NCI-H2227 (cell line): Measurements from ENCODE around the gene RAD51B.
"Not testable (repeated sequence)": the region's sequence is repeated elsewhere in the genome, so short reads cannot be mapped to it uniquely, and the experiment has no call there.

Experiments used
- DNase-seq: peaks from one replicate; lab custom pipeline; 2025; ENCODE audit not compliant: unreplicated experiment; lab: John Stamatoyannopoulos, UW

Gene RAD51B

DNA sequence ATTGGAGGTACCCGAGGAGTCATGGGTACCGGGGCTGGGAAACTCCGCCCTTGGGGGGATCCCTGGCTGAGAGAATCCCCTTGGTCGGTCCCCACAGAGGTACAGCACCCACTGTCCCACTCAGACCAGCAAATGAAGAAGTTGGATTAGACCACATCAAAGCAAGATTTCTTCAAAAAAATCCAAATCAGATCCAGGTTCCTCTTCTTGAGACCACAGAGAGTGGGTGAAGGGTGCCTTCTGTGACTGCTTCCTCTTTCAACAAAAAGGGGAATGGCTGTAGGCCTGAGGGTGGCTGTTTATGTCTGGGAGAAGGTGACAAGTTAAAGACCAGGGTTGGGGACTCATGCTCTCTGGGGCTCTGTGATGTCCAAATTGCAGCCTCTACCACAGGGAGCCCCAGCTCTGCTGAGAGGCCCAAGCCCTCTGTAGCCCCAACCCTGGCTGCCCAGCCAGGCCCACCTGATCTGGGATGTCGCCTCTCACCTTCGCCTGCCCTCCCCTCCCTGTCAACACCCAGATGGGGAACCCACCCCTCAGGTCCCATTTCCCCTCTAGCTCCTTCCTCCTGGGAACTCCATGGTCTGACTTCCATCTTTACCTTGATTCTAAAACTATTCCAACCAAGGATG lies 922.4 kb downstream of the RAD51B start:
- DNase-seq = no peak

DNA sequence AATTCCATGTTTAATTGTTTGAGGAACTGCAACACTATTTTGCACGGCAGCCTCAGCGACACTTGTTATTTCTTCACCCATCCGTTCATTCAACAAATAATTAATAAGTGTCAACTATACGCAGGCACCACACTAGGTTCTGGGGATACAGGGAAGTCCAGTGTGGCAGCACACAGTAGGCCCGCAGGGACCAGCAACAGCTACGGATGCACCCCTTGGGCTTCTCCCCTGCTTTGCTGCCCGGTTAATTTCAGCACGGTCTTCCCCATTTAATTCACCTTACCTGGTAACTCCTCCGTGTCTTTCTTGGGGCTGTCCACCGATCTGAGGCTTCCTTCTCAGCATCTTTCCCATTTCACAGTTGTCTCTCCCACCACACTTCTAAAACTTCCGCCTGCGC lies 925.0 kb downstream of the RAD51B start:
- DNase-seq = no peak

DNA sequence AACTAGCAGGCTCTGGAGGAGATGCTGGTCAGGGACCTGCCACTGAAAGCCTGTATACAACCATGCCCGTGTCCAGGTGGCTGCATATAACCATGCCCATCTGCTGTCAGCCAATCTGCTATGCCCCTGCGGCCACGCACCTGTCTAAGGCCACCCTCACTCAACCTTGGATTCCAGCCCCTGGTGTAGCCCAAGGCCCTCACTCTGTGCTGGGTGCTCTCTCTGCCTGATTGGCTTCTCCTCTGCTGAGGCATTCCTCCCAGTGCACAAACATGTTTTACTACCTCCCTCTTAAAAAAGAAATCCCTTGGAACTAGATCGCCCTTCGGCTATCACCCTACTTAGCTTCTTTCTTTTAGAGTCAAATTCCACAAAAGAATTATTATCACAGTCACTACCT lies 927.8 kb downstream of the RAD51B start:
- no peak for DNase-seq

DNA sequence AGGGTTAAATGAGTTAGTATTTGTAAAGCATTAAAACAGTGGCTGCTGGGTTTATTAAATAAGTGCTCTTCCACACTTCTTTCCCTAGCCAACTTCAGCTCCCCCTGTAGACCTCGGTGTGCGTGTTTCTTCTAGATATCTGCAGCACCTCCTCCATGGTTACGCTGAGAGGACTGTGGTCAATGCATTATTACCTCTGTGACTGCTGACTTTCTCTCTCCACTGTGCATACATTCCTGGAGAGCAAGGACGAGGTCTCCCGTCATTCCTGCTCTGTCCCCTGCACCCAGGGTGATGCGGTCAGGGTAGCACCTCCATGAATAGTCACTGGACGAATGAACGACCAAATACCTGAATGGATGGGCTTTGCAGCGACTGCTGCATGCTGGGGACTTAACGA lies 928.7 kb downstream of the RAD51B start:
- no peak for DNase-seq

DNA sequence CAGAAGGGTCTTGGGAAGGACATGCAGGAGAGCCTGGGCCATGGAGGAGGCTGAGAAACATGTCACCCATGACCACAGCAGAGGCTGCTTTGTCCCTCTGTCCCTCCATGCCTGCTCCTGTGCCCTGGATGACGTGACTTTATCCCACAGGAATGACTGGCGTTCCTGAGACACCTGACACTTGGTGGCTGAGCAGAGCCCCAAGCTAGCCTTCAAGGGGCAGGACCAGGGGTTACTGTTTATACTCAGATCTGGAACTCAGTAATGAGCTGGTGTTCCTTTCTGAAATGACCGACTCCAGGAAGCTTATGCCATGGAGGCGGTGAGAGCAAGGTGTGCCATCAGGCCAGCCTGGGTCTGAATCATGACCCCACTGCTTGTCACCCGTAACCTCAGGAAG lies 929.1 kb downstream of the RAD51B start:
- no peak for DNase-seq

DNA sequence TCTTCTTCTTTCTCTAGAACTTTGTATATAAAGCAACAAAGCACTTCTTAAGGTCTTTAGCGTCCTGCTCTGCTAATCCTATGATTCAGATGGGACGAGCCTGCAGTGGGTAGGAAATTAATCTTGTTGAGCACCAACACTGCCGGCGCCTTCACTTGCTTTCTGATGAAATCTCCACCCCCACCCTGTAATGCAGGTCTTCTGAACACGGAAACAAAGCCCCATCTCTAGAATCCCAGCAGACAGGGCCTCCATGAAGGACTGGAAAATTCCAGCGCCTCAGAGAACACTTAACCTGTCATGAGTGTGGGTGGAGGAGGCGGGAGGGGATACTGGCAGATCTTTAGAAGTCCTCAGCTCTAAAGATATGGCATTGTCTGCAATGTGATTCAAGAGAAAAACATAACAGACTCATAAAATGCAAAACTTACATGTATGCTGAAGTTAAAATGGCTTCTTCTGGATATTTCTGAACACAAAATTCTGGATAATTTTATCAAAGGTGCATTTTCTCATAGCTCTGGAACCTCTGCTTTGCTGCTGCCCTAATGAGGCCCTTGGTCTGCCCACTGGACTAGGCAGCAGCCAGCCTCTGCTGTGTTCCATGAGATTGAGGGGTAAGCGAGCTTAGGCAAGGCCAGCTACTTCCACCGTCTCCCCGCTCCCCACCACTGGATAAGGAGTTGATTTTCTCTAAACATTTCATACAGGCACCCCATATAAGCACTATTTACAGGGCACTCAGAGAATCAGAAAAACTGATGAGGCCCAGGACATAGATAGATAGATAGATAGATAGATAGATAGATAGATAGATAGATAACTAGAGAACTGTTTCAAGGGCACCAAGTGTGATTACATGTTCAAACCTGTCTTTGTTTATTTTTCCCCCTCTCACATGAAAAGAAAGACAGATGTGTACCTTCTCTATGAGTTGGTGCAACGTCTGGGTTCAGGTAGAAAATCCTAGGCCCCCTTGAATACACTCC lies 930.2 kb downstream of the RAD51B start:
- no peak for DNase-seq

DNA sequence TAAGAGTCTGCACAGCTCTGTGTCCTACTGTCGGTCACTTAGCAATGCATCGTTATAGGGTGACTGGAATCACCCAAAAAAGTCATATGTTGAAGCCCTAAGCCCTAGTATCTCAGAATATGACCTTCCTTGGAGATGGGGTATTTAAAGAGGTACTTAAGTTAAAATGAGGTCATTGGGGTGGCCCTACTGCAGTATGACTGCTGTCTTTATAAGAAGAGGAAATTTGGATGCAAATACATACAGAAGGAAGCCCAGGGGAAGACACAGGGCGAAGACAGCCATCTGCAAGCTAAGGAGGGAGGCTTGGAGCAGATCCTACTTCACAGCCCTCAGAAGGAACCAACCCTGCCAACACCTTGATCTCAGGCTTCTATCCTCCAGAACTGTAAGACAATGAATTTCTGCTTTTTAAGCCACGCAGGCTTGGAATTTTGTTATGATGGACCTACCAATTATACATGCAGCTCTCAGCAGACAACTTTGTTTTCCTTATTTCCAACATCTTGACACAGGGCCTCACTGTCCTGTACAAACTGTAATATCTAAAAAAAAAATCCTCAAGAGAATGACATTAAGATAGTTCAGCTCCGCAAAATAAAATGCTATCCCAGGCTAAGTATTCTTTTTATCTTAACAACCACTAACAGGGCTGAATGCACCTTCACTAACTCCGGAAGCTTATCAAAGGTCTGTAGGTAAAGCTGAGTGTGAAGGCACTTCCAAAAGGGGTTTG lies 932.9 kb downstream of the RAD51B start:
- DNase-seq = no peak

DNA sequence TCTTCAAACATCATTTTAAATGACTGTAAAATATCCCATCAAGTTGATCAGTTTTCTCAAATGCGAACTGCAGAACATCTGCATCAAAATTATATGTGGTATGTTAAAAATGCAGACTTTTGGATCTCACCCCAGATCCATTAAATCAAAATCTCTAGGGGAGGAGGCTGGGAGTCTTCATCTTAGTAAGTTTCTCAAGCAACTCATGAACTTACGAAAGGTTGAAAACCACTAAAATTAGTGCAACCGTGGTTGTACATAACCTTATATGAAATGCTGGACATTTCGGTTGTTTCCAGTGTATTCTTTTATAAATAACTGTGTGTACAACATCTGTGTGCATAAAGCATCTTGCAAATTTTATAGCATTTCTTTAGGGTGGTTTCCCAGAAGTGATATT lies 934.1 kb downstream of the RAD51B start:
- DNase-seq = no peak

DNA sequence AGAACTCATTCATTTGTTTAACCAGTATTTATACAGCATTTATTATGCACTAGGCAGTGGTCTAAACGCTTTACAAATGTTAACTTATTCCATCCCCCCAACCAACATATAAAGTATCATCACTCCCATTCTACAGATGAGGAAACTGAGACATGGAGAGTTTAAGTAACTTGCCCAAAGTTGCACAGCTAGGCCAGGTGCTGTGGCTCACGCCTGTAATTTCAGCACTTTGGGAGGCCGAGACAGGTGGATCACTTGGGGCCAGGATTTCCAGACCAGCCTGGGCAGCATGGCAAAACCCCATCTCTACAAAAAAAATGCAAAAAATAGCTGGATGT lies 935.4 kb downstream of the RAD51B start:
- DNase-seq = no peak

DNA sequence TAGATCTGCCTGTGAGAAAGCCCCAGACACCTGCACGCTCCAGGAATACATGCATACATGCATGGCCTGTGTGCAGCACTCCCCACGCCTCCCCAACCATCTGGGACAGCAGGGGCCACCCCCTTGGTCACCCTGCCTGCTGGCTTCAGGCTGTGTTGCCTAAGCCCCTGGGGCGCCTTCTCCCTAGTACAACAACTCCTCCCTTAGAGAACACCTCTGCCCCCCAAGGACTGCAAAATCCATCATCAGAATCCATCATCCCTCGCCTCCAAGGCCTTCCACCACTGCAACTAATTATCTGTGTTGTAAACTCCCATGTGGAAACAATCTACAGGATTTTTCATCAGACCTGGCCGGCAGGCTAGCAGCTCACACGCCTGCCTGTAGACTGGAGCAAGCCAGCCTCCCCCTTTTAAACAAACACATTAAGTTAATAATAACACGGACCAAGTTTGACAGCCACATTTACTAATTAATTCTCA lies 936.5 kb downstream of the RAD51B start:
- no peak for DNase-seq

DNA sequence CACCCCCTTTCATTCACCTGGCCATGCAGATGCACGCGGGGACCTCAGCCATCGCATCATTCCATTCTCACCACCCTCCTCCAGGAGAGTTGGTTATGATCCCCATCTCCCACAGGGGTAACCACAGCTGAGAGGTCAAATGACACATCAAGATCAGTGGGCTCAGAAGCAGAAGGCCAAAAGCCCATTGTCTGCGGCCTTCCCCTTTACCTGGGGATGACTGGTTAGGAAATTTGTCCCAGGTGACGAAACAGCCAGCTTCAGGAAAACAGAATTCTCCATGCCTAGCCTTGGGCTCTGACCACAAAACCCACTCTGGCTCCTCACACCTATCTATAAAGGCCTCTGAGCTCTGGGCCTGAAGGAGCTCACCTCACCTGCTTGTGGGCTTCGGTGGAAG lies 937.2 kb downstream of the RAD51B start:
- no peak for DNase-seq

DNA sequence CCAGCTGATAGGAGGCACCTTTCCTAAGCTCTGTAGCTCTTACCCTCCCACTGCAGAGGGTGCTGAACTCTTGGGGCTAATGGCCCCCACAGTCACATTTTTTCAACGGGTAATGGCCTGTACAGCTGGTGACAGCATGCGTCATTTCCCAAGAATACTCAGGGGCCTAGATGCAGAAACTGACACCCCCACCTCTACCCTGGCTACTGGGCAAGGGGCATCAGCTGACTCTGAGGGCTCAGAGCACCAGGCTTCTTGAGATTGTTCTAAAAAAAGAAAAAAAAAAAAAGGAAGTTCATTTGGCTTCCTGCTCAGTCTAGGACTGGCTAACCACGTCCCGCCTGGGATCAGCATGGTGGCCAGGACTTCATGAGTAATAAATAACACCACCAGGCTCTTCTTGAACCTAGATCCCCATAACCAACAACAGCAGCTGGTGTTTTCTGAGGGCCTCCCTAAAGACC lies 938.1 kb downstream of the RAD51B start:
- DNase-seq = no peak

DNA sequence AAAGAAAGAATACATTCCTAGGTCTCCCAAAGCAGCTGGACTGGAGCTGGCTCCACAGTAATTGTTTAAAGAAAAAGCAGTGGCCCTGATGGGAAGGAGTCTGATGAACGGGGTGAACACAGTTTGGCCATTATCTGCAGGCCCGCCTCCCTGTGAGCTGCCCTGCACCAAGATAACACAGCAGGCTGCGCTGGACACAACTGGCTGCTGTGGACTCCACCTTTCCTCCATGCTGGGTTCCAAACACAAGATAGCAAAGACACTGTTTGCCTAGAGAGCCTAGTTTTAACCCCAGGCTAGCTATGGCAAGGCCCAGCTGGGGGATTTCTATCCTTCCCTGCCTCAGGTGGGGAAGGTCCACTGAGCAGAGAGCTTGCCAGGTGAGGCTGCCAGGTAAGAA lies 938.7 kb downstream of the RAD51B start:
- no peak for DNase-seq

DNA sequence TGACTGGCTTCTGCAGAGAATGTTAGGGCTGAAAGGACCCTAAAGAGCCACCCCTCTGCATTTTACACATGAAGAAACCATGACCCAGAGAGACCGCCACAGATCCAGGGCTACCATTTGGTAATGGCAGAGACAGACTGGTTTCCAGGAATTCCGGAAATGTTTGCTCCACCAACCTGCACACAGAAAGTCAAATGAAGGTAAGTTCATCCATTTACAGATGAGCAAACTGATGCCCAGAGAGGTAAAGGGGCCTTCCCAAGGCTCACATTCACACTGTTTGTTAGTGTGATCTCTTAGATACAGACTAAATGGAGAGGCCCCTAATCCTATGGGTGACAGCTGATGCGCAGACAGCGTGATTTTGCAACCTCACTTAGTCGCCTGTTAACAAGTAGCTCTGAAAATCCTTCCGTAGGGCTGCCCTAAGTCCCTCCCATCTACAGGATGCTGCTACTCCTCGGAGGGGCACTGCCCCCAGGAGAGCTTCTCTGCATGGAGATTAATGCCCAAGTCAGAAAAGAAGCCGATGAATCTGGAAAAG lies 939.5 kb downstream of the RAD51B start:
- DNase-seq = no peak

DNA sequence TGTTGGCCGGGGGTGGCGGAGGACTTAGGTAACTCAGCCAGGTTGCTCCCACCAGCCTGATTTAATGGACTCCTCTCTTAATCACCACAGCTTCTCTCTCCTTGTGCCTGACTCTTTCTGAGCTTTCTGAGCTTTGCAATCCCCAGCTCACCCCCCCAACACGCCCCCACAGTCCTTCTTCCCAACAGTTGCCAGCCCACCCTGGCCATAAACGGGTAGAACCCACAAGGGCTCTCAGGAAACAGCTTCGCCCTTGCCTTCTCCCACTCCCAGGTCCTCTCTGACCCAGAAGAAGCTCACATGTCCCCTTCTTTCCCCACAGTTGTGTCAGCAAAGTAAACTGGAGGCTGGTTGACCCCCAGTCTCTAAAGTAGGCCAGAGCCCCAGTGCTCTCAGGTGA lies 940.4 kb downstream of the RAD51B start:
- DNase-seq = no peak

DNA sequence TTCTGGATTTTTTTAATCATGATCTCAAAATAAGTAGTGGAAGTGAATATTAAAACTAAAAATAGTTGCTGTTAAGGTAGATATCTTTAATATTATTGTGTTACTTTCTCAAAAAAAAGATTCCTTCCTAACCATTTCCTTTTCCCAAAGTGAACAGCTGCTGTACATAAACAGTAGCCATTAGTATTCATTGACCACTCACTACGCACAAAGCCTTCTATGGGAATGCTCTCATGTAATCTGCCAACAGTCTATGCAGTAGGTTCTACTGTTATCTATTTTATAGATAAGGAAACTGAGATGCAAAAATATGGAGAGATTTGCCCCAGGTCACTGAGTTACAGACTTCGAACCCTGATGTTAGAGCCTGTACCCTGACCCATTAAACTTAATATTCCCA lies 941.2 kb downstream of the RAD51B start:
- DNase-seq = no peak

DNA sequence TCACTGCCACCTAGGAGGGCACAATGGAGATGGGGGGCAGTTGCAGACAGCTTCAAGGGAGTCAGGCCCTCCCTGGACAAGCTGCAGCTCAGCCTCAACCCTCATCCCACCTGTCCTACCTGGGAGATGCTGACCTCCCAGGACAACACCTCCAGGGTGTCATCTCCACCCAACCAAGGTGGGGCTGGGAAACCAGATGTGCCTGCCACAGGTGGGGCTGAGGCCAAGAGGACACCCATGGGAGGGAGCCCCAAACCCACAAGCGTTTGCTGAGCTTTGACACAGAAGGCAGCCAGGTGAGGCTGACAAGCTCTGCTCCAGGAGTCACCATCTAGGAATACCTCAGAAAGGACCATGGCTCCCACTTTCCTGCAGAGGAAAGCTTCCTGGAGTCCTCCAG lies 941.8 kb downstream of the RAD51B start:
- no peak for DNase-seq

DNA sequence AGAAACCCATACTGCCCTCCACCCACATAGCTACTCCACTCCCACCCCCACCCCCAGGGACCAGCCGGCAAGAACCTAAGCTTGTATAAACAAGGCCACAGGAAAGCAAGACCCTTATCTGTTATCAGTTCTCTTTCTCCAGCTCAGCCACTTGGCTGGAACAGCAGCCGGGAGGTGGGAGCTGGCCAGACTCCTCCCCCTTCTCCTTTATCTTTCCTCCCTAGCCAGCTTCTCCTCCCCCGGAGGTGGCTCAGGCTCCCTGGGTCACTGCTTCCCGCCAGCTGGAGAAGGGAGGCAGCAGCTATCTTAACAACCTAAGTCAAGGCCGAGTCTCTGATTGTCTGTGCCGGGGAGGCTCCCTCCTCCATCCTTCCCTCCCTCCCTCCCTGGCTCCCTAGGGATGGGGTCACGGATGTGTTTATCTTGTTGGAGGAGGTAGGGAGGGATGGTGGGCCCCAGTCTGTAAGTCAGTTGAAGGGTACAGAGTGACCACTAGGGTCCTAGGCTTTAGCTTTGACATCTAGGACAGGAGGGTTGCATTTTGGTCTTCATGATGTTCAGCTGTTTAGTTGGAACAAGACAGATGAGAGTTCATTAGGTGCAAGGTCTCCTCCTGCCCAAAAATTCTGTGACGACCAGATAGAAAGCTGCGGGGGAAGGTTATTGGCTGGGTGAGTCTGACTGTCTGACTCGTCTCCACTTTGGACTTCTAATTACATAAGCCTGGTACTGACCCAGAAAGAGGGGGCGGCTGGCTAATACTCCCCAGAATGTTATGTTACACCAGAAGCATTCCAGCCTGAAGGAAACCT lies 943.6 kb downstream of the RAD51B start:
- peak; percentile 5 for DNase-seq

DNA sequence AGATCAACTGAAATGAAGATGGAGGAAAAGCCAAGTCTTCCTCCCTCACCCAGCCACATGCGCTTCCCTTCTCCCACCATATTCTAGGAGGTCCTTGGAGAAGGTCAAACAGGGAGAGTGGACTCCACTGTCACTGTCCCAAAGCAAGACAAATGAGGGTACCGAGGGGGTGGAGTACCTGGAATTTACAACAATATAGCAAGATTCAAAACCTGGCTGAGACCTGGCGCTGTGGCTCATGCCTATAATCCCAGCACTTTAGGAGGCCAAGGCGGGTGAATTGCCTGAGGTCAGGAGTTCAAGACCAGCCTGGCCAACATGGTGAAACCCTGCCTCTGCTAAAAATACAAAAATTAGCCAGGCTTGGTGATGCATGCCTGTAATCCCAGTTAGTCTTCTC lies 944.3 kb downstream of the RAD51B start:
- not testable (repeated sequence) for DNase-seq
